ELR (cell line): ENCODE data around the gene CXCR5.
A peak's percentile ranks its signal among the peaks of the same experiment; 100 is the strongest.

Experiments
- DNase-seq: peaks from one replicate; pipeline ENCODE4 v3.0.0-alpha.2; 2015; ENCODE audit warnings: low read depth

The CXCR5 gene

DNA sequence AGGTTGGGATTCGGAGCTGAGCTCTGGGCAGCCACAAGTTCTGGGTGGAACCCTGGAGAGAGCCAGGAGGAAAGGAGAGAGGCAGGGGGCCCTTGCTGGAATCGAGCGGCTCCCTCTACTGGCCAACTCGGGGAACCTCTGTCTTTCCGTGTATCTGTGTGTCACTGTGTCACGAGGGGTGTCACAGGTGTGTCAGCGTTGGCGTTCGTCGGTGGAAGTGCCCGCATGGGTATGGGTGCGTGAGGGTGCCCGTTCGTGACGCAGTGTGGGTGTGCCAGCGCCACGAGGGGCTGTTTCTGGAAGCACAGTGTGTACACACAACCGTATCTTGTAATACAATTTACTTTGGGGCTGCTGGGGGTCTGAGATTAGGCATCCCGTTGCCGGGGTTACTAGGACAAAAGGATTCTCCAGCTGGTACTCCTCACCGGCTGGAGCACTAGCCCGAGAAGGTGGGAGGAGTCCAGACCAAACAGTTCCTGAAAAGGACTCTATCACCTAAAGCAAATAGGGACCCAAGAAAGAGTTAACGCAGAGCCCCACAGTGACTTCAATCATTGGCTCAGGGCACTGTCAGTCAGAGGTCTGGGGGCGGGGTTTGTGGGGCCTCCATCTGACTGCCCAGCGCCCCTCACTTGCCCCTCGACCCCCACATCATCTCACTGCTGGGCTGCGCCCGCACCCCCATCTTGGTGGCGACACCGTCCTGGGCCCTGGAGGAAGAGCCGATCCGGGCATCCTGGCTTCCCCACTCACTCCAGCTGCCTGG lies 44.6 kb downstream of the CXCR5 start:
- peak; percentile 95 for DNase-seq

DNA sequence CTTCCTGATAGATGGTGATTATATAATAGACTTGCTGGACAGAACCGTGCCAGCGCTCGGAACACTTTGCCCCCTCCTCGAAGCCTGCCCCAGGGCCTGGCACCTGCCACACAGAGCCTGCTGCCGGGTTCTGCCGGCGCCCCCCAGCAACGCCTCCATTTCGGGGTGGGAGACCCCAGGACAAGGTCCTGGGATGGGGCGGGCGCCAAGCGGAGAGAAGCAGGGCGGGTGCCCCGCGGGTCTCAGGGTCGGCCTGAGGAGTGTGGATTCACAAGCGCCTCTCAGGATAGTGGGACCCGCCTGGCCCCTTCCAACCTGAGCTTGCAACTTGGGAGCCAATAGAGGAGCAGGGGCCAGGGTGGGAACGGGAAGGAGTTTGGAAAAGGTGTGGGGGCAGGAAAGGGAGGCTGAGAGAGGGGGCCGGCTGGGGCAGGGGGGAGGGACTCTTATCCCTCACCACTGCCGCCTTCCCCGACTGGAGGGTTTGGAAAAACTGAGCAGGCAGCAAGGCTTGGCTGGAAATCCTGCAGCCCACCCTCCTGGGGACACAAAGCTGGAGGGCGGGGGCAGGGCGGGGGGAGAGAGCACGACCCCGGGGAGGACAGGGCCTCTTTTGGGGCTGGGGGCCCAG lies 45.3 kb downstream of the CXCR5 start:
- peak; percentile 62 for DNase-seq

DNA sequence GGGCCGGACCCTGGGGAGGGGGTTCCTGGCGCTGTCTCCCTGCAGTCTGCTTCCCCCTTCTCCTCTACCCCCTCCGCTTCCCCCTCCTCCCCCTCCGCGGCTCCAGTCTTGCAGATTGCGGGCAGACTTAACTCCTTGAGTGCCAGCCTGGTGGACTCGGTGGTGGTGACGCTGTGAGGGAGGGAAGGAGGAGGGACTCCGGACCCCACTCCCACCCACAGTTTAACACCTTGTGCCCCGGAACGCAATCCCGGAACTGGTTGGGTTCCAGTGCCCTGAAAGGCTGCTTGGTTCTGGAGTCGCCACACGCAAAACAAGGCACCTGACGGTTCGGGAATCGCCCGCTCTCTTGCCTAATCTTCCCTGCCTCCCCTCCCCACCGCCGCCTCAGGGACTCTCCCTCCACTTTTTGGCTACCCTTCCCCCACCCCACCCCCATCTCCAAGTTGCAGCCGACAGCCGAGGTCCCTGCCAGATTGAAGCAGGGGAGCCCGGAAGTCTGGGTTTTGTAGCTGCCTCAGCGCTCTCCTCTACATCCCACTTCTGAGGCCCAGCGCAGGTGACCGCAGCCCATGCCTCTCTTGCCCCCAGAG lies 45.9 kb downstream of the CXCR5 start:
- DNase-seq = peak; percentile 81

DNA sequence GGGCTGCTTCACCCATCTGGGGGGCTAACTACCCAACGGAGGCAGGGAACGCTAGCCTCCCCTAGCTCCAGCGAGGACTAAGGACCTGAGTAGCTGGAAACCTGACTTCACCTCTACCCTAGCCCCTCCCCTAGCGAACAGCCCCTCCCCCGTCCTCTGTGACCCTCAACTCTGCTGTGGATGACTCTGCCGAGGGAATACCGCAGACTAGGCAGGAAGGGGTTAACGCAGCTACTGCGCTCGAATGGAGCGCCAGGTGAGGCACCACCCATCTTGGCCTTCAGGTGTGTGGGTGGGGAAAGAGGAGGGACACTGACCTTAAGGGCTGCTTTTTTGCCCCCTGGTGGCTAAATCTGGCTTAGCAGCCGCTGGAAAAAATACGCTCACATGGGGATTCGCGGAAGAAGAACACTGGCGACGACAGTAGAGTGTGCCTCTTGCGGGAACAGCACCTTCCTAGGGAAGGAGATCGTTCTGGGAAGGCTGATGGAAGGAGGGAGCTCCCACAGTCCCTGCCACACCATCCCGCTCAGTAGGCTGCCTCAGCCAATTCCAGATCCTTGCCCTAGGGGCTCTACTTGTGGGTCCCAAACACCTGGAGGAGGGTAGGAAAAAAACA lies 46.5 kb downstream of the CXCR5 start:
- peak; percentile 81 for DNase-seq

DNA sequence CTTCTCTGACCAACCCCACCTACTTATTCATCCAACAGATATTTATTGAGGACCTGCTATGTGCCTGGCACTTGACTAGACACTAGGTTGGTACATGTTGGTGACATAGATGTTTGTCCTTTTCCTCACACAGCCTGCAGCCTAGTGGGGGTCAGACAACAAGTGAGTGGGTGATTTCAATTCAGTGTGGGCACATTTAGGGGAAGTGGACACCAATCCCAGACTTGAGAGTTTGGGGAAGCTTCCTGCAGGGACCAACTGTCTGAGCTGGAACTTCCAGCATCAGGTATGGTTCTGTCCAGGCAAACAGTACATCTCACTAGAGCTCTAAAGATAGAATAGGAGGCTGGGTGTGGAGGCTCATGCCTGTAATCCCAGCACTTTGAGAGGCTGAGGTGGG lies 47.9 kb downstream of the CXCR5 start:
- no peak for DNase-seq

DNA sequence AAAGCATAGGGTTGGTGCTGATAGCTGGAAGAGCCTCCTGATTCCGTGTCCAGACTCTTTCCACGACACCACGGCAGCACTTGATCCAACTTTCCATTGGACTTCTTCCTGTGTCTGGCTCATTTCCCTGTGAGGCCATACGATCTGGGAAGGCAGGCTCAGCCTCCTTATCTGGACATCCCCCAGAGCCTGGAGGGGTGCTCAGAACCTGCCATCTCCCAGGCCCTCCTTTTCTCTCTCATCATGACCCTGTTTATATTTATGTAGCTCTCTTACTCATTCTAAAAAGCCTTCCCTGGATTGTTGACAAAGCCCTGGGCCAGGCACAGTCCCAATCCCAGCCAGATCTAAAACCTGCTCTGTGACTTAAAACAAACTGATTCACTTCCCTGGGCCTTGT lies 49.8 kb downstream of the CXCR5 start:
- no peak for DNase-seq

DNA sequence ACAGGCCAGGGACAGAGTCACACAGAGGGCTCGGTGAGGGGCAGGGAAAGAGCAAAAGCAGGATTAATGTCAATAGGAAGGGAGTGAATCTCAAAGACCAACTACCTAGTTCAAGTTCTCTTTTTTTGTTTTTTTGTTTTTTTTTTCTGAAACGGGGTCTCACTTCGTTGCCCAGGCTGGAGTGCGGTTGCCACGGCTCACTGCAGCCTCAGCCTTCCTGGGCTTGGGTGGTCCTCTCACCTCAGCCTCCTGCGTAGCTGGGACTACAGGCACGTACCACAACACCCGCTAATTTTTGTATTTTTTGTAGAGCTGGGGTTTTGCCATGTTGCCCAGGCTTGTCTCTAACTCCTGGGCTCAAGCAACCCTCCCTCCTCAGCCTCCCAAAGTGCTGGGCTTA lies 51.7 kb downstream of the CXCR5 start:
- DNase-seq = no peak

DNA sequence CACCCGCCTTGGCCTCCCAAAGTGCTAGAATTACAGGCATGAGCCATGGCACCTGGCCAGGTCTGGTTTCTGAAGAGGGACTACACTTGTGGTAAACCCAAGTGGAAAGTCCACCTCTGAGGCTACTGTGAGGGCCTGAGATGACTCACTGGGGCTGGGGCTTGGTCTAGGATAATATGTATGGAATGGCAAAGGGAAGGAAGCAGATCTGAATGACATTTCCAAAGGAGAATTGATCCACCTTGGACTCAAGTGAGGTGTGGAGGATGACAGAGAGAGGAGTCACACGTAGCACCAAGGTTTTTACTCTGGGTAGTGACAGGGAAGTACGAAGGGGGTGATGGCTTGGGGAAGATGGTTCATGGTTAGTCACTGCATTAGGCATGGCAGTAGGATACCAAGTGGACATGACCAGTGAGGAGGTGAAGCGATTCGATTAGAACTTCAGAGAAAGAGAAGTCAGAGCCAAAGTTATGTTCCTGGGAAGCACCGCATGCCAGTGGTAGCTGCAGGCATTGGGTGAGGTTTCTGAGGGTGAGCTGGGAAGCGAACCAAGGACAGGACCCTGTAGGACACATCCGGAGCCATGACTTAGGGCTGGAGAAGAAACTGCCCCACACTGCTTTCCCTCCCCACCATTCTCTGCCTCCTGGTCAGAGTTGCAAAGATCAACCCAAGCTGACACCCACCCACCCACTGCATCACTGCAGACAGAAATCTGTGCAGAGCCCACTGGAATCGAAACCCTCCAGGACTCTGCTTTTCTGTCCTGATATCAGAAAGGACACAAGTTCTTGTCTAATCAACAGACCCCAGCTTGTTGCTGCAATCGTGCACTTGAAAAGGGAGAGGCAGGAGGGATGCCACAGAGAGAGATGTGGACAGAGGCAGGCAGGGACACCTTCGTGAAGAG lies 55.1 kb downstream of the CXCR5 start:
- peak; percentile 91 for DNase-seq

DNA sequence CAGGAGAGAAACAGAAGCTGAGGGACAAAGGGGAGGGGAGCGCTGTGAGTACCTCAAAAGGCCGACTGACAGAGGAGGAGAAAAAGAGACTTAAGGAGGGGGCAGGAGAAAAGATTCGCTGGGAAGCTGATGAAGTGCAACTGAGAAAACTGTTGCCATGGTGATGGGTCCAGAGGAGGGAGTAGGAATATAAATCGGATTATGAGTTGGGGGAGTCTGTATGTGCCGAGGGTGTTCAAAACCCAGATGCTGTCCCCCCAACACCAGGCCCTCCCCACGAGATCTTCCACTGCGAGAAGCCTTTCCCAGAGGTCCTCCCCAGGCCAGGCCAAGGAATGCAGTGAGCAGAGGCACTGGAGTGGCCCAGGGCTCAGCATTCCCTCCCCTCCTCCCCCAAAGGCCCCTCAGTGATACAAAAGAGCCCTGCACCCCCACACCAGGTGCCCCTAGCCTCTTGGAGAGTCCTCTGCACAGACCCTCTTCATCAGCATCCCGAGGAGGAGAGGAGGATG lies 55.8 kb downstream of the CXCR5 start:
- DNase-seq = no peak

DNA sequence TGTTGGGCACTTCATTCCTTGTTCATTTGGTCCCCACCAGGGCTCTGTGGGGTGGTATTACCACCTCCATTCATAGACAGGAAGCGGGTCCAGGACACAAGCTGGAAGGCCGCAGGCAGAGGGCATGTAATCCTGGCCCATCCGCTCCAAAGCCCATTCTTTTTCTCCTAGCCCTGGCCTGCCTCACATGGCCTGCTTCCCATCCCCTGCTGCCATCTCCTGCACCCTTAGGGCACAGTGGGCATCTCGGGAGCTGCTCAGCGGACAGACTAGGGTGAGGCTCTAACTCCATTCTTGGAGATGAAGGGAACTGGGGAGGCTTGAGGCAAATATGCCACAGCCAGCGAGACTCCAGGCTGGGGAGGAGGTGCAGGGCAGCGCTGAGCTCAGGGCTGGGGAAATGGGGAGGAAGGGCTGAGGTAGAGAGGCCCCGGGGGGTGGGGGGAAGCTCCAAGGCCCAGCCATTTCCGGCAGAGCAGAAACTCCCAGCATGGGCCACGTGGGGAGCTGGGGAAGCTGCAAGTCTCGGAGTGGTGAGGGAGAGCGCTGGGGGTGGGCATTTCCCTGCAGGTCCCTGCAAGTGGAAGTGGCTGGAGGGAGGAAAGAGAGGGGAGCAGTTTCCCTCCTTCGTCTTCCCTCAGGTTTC lies 56.4 kb downstream of the CXCR5 start:
- no peak for DNase-seq

DNA sequence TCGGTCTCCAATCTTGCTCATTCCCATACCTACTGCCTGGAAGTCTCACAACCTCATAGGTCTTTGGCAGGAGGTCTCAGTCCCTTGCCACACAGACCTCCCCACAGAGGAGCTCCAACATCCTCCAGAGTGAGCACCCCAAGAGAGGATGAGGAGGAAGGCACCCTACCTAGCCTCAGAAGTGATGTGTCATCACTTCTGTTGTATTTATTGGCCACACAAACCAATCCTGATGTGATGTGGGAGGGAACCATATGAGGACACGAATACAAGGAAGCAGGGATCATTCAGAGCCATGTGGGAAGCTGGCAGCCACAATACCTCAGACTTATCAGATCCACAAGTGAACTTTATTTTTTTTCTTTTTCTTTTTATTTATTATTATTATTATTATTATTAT lies 63.4 kb downstream of the CXCR5 start:
- DNase-seq = no peak
